GDM1 (cell line): ENCODE measurements around the gene EGFL7.

ENCODE experiments used
- DNase-seq: peaks from one replicate; lab custom pipeline; 2025; lab: John Stamatoyannopoulos, UW

EGFL7 gene

DNA sequence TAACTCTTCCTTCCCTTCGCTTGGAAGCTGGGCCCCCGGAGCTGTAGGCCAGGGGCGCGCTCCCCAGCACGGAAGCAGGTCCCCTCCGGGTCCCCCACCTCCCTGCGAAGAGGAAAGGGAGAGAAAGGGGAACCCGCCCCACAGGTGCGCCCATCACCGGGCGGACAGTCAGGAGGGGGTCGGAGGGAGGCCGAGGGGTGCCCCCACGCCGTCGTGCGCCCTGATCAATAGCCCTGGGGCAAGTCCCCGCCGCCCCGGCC lies 23.7 kb downstream of the EGFL7 start:
- DNase-seq: no peak

DNA sequence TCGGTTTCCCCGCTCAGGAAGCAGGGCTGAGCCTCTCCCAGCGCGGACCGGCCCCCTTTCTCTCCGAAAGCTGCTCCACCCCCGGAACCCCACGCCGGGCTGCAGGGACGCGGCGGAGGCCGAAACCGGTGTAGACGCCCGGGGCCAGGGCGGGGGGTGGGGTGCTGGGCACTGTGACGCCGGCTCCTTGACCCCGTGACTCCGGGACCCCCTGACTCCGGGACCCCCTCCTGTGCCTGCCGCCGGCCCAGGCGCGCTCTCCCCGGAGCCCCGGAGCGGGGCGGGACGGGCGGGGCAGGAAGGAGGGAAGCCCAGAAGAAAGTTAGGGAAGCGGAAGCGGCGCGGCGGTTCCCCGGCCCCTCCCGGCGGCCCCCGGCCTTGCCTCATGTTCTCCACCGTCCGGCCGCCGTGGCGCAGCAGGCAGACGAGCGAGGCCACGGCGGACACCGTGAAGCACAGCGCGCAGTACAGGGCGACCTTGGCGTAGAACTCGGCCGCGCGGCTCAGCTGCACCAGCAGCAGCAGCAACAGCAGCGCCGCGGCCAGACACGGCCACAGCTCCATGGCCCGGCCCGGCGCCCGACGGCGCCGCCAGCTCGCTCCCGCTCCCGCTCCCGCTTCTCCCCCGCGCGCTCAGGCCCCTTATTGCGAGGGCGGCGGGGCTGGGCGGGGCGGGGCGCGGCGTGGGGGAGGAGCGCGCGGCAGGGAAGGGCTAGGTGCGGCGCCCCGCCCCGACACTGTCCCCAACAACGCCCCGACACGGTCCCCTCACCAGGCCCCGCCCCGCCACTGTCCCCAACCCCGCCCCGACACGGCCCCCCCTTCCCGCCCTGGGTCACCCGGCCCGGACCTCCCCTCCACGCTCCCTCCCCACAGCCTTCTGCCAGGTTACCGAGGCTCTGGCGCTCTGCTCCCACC lies 24.3 kb downstream of the EGFL7 start, which contains the start of gene AGPAT2:
Gene AGPAT2 (minus strand): TSS at position 664 of the 918 bp plus-strand sequence. CDS start 100 bp downstream, at position 564.
- peak; percentile 74 for DNase-seq

DNA sequence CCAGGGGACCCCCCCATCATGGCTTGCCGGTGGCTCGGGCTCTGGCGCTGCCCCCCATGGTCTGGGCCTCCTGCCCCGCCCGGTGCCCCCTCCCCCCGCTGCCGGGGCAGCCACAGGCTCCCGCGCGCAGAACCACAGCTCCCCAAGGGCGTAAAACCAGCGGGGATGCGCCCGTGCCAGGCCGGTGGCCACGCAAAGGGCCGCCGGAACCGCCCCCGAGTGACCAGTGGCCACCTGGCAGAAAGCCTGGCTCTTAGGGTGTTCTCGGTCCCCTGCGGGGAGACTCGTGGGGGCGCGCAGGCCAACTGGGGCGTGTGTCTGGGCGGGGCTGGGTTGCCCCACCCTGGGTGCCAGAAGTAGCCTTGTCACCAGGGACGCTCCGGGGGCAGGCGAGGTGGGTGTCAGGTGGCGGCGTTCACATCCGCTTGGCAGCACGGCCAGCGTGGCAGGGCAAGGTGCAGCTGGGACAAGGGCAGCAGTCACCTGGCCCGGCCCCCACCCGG lies 25.1 kb downstream of the EGFL7 start:
- DNase-seq: no peak

DNA sequence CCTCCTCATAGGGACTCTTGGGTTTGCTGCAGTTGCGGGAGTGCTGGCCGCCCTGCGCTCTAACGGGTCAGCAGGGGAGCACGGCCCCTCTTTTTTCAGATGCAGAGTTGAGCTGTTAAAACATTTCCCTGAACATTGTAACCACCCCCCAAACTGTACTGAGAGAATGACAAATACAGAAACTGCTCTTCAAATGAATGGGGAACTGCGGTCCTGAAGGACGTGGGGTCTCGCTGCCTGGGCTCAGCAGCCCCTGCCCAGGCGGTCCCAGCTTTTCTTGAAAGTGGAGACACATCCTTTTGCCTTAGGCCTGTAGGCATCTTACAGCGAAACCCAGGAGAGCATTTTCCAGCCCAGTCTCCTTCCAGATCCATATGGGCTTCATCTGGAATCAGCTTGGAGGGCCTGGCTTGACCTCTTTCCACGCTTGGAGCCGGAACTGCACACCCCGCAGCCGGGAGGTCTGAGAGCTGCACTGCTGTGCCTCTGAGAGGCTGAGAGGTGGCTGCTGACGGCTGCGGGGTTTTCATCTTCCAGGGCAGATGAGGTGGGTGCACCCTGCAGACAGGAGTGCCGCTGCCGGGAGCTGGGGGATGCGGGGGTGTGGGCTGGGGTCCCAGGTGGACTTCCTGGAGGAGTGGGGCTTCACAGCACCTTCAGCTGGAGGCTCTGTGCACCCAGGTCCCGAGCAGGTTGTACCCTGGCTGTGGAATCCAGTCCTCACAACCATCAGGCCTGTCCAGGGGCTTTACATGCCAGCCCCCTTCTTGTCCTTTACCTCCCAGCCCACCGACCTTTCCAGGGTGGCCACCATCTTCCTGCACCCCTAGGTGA lies 25.8 kb downstream of the EGFL7 start:
- DNase-seq: no peak

DNA sequence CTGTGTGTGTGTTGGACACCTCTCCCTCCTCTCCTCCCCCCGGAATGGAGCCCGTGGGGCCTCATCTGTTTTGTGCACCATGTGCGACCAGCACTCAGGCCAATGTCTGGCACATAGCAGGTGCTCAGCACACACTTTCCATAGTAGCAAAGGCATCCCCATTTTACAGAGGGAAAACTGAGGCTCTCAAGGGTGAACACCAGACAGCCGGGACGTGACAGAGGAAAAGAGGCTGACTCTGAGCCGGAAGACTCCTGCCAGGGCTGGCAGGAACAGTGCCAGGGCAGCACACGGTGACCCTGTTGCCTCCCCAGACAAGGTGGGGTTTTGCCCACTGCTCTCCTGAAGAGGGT lies 26.4 kb downstream of the EGFL7 start:
- DNase-seq: no peak

DNA sequence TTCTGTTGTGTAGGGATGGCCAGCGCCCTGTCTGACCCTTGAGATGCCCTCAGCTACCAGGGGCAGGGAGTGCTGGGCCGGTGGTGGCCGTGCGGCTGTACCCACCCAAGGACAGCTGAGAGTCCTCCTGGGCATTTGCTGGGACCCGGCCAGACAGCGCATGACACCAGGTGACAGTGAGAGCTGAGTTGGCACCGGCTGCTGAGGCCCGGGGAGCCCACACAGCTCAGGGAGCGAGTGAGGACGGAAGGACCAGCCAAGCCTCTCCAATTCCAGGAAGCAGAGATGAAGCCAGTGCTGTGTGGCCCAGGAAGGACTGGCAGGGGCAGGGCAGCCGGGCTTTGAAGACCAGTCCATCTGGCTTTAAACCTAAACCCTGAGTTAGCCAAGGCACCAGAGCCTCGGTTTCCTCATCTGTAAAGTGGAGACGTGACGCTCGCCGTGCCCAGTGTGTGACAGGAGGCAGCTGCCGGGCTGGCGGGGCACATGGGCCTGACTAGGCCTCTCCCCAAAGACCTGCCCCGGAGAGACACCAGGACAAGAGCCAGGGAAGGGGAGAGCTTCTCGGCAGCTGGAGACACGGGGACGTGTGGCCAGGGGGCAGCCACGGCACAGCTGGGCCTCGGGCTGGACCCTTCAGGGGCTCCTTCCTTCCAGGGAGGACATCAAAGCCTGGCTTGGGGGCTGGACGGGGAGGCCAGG lies 27.5 kb downstream of the EGFL7 start:
- DNase-seq: no peak

DNA sequence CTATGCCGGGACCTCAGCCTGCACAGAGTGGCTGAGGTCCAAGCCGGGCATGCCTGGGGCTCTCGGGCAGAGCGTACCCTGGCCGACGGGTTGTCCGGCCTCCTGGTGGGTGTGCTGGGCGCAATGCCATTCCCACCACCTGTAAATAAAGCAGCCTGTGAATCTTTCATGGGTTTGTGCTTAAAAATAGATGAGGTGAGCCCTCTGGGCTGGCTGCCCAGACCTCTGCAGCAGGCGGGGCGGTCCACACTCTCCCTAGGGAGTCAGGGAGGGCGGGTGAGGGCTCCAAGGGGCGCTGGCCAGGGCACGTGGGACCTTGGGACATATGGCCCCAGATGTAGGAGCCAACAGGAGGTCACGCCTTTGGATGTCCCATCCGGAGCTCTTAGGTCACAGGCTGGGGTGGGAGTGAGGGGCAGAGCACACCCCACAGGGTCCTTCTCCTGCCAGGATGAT lies 28.1 kb downstream of the EGFL7 start:
- DNase-seq: no peak

DNA sequence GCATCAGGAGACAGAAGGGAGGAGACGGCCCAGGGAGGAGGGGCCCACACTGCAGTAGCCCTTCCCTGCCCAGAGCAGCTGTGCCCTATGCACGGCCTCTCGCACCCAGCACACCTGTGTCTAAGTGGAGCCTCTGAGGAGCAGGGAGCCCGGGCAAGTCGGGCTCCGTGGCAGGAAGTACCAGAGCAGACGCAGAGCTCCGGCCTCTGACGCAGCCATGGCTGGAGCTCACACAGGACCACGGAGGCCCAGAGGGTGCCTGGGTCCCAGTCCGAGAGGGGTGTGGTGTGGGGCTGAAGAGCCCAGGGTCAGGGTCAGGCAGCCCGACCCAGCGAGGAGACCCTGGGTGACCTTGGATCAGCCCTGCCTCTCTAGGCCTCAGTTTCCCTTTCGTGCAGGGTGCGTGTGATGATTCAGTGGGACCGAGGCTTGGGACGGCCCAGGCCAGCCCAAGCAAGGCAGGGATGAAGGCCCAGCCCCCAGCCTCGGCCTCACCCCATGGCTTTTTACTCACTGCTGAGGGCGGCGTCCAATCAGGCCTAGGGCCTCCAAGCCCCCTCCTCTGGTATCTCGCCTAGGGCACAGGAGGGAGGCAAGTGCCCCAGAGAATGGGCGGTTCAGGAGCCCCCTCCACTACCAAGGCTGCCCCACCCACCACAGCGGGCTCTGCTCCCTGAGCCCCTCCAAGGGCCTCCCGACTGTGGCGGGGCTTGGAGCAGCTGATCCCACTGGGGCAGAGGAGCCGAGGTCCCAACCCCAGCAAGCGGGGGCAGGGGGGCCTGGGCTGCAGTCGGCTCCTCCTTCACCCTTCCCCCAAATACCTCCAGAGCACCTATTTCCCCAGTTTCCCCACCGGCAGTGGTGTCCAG lies 28.8 kb downstream of the EGFL7 start:
- DNase-seq: no peak

DNA sequence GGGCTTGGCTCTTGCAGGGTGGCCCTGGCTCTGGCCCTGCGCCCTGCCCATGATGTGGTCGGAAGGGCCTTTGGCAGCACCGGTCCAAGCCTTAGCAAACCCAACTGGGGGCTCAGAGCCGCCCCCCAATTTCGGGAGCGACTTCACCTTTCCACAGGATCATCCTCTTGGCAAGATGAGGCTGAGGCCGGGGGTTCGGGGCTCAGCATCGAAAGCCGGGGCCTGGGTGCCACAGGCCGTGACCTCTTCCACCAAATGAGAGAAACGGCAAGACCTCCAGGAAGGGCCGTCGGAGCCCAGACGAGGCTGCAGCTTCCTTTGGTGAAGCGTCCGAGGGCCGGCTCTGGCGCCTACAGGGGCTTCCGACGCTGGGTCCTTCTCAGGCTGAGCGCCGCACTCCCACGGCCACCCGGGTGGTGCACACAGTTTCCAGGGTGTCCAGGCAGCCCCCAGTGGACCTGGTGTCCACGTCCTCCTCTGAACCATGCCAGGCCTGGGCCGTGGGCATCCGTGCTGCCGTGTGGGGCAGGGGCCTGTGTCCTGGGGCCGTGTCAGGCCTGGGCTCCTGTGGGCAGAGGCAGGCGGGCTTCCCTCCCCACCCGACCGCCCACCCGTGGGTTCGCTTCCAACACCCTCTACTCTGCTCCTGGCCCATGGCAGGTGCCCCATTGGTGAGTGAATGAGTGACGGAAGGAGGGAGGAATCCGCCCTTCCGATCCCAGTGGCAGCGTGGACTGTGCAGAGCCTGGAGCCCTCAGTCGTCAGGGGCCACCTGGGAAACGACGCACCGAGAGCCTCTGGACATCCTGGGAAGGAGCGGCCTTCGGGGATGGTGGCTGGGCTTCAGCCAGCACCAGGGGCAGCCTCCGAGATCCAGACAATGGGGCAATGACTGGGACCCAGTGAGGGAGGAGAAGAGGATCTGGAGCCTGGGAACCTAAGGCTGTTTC lies 29.7 kb downstream of the EGFL7 start:
- no peak for DNase-seq

DNA sequence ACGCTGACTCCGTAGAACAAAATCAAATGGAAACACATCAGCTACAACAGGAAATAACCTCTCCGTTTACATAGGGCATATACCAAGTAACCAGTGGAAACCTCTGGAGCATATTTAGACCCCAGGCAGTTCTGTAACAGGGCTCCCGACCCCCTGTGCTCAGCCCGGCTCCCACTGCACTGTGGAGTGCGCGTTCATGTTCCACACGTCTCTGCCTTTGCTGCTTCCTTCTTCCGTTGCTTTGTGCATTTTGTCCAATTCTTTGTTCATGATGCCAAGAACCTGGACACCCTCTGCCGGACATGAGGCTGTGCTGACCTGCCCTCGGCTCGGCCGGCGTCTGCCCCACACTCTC lies 30.4 kb downstream of the EGFL7 start:
- DNase-seq: no peak

DNA sequence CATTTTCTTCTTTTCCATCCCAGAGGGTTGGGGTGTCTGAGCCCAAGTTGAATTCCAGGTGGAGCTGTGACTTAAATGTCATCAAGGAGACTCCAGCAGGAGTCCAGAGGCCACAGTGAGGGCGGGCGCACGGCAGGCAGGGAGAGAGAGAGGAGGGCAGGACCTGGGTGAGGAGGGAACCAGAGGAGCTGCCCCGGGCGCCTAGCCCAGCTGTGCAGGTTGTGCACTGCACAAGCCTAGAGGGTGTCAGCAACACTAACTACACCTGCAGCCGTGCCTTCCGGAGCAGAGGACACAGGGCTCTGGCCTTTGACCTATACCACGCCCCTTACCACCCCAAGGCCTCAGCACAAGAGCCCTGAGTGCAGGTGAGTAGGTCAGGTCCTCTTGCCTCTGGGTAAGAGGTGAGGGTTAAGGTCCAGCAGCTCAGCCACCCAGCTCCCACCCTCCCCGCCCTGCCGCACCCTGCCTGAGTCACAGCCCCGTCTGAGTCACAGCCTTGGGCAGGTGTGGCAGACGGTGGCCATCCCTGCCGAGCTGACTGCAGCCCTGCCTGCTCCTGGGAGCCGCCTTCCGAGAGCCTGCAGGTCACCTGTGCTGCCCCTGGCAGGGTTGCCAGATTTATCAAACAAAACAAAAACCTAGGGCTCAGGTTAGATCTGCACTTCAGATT lies 30.9 kb downstream of the EGFL7 start:
- no peak for DNase-seq

DNA sequence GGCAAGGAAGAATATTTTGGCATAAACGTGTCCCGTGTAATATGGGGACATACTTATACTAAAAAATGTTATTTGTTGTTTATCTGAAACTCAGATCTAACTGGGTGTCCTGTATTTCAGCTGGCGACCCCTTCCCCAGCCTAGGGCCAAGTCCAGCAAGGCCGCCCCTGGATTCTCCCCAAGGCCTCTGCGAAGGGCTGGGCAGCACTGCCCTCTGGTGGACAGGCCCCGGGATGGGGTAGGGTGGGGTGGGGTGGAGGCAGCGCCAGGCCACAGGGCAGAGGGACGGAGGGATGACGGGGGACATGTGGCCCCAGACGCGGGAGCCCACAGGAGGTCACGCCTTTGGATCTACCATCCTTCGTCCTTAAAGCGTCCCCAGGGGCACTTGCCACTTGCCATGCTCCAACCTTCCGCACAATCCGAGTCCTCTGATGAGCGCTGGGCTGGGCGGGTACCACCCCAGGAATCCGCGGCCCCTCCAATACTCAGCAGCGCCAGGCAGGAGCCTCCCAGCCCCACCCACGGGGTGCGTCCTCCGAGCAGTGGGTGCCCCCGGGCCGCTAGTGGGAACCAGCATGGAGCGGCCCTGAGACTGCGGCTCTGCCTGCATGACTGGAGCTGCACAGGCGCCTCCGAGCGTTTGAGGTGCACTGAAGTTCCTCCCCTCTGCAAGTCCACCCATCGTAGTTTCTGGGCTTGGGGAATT lies 31.6 kb downstream of the EGFL7 start:
- DNase-seq: peak; percentile 38

DNA sequence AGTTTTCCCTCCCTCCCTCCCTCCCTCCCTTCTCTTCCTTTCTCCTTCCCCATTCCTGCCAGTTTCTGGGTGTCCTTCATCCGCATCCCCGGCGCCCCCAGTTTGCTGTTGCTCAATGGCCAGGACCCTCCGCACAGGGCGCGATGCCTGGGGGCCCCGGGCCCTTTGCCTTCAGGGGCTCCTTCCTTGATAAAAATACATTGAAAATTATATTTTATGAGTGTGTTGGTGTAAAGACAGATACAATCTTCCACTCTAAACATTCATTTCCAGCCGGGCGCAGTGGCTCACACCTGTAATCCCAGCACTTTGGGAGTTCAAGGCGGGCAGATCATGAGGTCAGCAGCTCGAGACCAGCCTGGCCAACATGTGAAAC lies 32.1 kb downstream of the EGFL7 start:
- DNase-seq: no peak

DNA sequence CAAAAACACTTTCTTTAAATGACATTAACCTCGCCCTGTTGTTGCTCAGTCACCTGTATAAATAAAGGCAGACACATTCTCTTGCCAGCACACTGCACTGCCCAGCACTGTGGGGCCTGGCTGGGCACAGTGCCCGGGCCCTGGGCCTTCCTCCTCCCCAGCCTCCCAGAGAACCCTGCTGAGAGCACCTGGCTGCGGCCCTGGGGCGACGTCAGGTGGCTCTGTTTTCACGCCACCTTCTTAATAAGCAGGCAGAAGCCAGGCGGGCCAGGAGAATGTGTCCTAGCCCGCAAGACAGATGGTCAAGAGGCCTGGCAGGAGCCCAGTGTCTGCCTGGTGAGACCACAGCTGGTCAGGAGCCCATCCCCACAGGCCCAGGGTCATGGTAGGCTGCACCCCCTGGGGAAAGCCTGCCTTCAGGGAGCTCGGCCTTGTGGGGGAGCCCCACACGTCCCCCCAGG lies 32.7 kb downstream of the EGFL7 start:
- no peak for DNase-seq

DNA sequence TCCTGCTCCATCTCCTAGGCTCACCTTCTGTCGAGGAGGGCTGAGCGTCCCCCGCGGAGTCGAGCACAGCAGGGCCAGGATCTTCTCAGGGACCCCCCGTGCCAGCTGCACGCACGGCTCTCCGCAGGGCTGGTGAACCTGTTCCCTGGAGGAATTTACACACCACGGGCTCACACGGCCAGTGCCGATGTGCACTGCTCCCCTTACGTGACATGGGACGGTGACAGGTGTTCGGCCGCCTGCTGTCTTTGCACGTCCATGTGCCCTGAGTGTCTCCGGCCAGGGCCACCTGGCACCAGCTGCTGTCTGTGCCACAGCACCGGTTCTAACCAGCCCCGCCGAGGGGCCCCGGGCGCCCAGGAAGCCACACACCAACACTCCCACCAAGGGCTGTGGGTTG lies 33.2 kb downstream of the EGFL7 start:
- DNase-seq: no peak

DNA sequence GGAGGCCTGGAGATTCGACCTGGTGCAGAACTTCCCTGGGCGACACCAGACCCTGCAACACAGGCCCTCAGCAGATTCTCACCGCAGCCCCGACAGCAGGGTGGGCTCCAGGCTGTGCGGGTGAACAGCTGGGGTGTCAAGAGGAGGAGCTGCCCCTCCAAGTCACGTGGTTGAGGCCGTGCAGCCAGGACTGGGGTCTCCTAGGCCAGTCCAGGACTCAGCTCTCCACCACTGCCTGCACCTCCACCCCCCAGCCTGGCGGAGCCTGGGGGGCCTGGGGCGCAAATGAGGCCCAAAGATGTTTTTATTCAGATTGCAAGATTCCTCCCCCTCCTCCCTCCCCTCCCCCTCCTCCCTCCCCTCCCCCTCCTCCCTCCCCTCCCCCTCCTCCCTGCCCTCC lies 33.8 kb downstream of the EGFL7 start:
- no peak for DNase-seq

DNA sequence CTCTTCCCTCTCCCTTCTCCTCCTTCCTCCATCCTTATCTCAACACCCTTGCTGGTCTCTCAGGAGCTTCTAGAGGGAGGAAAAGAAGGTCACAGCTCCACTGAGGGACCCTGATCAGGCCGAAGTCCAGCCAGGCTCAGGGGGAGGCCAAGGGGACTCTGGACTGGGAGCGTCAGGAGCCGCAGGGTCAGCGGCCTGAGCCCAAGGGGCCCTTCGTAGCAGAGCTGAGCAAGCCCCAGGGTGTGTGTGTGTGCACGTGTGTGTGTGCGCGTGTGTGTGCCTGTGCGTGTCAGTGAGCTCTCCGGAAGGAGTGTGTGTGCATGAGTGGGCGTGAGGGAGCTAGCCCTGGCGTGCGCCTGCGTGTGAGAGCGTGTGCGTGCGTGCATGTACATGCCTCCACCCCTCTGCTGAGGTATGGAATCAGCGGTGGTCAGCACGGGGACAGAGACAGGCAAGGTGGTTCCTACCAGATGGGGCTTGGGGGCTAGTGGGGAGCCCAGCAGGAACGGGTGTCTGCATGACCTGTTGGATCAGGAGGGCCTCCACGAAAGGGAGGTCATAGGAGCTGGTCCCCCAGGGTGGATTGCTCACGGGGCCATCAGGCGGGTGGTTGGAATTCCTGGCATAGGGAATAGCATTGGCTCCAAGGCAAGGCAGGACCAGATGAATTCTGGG lies 34.6 kb downstream of the EGFL7 start:
- DNase-seq: no peak

DNA sequence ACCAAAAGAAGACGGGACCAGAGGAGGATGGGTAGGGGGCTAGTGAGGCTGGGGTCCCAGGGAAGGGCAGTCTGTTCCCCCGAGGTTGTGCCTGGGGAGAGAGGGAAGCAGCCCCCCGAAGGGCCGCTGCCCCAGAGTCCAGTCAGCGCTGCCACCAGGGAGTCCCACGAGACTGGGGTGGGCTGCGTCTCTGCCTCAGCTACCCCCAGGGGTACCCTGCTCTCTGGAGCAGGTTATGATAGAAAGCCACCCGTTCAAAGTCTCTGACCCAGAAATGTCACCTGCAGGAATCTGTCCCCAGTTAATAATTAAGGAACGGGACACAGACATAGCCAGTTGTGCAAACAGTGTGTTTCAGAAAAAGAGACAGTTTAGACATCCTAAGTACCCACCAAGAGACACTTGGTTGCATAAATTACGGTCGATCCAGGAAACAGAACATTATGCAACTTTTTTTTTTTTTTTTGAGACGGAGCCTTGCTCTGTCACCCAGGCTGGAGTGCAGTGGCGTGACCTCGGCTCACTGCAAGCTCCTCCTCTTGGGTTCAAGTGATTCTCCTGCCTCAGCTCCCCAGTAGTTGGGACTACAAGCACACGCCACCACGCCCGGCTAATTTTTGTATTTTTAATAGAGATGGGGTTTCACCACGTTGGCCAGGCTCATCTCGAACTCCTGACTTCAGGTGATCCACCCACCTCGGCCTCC lies 35.3 kb downstream of the EGFL7 start:
- no peak for DNase-seq
